ENCODE results near the gene CLDN6.

The CLDN6 gene

DNA sequence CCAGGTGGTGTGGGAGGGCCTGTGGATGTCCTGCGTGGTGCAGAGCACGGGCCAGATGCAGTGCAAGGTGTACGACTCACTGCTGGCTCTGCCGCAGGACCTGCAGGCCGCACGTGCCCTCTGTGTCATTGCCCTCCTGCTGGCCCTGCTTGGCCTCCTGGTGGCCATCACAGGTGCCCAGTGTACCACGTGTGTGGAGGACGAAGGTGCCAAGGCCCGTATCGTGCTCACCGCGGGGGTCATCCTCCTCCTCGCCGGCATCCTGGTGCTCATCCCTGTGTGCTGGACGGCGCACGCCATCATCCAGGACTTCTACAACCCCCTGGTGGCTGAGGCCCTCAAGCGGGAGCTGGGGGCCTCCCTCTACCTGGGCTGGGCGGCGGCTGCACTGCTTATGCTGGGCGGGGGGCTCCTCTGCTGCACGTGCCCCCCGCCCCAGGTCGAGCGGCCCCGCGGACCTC is 4.5 kb downstream of the CLDN6 start:
- no peak for DNase-seq (ENCODE audit: low read depth in 2 of 2)

DNA sequence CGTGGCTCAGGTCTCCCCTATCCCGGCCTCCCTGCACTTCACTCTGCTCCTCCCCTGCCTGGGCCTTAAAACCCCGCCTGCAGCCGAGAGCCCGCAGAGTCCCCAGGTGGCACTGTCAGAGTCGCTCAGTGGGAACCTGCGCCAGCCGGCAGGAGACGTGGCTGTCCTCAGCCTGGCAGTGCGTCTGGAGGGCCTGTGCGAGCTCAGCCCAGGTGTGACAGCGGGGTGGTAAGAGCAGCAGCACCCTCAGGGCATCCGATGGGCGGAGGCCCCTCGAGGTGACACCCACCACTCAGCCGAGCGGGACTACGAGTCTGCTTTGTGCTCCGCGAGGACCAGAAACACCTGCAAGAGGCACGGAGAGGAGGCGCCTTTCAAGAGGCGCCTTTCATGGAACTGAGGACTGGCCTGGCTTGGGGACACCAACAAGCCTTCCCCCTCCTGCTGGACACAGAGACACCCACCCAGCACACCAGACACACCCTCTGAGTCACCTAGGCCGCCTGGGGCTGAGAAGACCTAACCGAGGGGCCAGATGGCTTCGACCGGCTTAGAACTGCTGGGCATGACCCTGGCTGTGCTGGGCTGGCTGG is 5.1 kb downstream of the CLDN6 start, which contains the start of gene CLDN9:
CLDN9 (plus strand) TSS at position 96 of the 593 bp plus-strand sequence; CDS start at position 536, 440 bp downstream.
- no peak for DNase-seq (ENCODE audit: low read depth in 2 of 2)

DNA sequence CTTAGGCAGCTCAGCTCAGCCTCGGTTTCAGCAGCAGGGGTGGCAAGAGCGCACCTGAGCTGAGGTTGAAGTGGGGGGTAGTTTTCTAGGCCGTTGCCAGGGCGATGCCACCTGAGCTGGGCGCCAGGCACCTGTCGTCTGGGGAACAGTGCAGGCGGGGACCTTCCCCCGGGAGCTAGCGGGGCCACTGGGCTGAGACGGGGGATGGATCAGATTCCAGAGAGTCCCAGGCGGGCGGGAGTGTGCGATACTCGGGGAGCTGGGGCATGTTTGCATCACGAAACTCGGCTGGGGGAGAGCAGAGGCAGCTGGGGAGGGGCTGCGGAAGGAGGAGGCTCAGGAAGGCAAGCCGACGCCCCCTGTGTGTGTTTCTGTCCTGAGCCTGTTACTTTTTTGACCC is 5.7 kb downstream of the CLDN6 start:
- DNase-seq (ENCODE audit: low read depth in 2 of 2) = no peak

DNA sequence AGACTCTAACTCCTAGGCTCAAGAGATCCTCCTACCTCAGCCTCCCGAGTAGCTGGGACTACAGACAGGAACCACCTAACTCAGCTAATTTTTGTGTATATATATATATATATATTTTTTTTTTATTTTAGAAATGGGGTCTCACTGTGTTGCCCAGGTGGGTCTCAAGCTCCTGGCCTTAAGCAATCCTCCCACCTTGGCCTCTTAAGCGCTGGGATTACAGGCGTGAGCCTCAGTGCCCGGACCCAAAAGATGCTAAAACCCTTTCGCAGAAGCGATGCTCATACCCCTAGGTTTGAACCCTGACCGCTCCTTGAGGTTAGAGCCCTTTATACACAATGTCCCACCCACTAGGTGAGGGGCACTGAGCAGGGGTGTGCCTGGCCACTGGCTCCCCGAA is 7.5 kb downstream of the CLDN6 start:
- no peak for DNase-seq (ENCODE audit: low read depth in 2 of 2)

DNA sequence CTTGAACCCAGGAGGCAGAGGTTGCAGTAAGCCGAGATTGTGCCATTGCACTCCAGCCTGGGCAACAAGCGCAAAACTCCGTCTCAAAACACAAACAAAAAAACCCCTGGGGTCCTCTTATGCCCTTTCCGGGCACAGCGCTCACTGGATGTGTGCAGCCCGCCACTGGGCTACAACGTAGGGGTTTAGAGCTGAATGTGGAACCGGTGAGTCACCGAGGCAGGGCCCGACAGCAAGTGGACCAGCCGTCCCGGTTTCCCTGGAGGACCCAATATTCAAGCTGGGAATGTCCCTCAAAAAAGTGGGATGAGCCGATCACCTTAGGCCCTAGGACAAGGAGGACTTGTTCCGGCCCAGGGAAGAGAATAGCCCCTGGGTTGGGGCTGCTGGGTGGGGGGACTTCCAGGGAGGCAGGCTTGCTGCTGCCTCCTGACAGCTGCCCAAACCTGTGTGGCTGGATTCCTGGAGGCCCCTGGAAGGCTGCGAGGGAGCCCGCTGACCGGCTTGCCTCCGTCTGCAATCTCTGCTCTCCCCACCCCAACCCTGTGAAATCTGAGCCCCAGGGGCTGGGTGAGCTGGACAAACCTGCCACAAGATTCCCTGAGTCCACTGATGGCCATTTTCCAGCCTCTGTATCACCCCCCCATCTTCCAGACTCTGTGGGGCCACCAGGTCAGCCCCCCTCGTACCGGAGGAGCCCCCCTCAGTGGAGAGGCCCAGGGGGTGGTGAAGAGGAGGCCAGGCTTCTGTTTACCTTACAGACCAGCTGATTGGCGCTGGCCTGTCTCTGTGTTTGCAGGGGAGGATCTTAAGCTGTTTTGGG is 8.2 kb downstream of the CLDN6 start:
- DNase-seq (ENCODE audit: low read depth in 2 of 2) = no peak

DNA sequence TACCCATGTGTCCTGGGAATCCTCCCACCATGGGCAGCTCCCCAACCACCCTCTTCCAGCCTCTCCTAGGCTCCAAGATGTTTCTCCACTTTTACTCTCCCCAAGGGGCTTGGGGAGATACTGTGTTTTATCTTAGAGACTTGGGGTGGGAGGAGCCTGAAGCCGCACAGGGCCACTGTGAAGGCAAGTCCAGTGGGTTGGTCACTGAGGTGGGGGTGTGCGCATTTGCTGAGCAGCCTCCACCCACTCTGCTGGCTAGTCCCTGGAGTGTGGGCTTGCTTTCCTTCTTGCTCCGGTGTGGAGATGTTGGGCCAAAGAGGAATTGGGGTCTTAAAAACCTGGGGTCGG is 9.3 kb downstream of the CLDN6 start:
- DNase-seq (ENCODE audit: low read depth in 2 of 2) = no peak

DNA sequence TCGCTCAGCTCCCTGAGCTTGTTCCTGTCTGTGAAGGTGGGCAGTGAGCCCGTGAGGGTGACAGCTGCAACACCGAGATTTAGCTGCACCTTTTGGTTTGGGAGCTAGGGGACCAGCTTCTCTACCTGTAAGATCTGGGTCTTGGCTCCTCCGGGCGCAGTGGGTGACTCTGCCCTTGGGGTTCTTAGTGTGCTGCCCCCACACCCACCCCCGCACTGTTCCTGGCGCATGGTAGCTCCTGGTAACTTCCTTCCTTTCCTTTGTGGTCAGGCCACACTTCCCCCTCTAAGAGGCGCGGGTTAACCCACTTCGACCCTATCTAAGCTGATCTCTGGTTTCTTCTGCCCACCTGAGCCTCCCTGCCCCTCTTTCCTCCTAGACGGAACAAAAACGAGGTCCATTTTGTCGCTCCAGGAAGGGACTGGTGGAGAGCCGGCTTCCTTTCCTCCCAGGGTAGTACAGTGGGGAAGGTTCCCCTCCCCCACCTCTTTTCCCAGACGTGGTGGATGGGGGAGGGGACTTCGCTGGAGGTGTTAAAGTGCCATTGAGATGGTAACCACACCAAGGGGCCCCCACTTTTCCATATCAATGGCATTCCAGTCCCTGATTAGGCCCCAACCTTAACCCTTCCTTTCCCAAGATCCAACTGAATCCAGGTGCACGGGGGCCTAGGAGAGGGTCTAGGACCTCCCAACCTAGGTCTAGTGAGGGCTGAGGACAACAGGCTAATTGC is 9.9 kb downstream of the CLDN6 start:
- no peak for DNase-seq (ENCODE audit: low read depth in 2 of 2)

DNA sequence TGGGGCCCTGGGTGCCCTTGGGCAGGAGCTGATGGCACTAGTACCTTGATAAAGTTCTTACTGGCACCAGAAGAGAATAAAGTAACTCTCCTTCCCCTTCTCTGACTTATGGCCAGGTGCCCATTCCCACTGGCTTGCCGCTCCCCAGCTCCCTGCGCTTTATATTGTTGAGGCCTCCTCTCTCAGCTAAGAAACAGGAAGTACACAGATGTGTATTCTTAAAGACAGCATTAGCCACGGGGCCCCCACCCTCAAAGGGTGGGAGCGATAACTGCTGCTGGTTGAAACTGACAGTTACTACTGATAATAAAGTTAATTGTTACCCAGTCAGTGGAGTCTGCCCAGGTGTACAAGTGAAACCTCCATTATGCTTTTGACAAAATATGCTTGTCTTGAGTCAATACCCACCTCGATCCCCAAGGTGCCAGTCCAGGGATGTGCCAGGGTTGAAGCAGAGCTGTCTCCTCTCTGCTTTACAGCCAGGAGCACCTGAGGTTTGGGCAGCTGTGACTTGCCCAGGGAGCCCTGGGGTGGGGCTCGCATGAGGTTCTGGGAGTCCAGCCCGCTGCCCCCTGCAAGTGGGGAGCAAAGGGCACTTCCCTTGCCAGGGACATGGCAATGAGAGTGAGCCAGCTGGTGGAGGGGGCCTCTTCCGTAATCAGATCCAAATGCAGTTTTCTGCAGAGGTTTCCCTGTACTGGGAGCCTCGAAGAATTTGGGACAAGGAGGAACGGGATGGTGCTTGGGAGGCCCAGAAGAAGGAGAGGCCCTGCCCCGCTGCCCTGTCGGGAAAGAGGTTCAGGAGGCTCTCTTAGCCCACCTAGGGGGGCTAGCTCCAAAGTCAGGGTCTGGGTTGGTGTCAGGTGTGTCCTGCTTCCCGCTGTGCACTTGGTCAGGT is 10.7 kb downstream of the CLDN6 start:
- no peak for DNase-seq (ENCODE audit: low read depth in 2 of 2)

DNA sequence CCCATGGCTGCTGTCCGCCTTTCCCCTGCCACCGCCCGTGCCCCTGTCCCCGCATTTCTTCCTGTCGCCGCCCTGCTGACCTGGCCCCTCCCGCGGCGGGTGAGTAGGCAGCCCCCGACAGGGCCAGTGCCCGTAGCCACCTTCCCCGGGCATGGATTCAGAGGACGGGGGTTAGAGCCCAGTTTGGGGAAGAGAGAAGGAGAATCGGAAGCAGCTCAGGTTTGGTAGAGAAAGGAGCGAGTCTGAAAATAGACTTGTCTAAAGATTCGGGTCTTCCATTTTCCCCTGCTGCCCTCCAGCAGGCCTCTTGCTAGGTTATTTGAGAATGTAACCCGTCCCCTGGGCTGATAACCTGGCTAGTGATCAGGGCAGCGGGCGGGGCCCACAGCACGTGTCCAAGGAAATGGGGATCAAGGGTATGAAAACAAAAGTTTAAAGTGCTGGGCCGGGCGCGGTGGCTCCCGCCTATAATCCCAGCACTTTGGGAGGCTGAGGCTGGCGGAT is 13.2 kb downstream of the CLDN6 start:
- DNase-seq (ENCODE audit: low read depth in 2 of 2) = no peak

DNA sequence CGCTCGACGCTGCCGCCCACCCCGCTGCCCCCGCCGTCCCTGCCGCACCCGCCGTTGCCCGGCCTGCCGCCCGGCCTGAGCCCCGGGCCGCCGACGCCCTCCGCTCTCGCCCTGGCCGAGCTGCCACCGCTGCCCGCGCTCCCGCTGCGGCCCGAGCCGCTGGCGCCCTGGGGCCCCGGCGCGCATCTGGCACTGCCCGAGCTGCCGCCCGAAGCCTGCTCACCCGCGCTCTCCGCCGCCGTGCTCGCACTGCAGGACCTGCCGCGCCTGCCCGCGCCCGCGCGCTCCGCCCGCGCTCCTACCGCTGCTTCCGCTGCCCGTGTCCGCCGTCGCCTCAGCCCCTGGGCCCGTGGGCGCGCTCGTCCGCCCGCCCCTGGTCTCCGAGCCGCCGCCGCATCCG is 13.7 kb downstream of the CLDN6 start:
- no peak for DNase-seq (ENCODE audit: low read depth in 2 of 2)

DNA sequence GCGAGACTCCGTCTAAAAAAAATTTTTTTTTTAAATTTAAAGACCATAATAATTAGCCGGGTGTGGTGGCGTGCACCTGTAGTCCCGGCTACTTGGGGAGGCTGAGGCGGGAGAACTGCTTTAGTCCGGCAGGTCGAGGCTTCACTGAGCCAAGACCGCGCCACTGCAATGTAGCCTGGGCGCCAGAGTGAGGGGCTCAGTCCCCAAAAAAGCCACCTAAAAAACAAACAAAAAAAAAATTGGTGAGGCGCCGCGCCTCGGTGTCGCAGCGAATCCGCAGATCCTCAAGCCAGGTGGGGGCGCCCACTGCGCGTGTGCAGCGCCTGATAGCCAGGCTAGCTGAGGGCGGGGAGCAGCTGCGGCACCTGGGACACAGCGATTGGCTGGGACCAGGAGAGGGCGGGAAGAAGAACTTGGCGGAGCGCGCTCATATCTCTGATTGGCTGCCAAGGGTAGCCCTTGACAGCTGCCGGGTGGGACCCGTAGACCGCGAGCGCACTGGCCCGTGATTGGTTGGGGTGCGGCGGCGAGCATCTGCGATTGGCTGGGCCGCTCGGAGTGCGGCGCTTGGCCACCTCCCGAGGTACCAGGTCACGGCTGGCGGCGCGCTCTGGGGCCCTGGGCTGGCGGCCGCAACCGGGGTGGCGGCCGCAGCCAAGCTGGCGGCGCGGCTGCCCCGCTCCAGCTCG is 14.3 kb downstream of the CLDN6 start:
- DNase-seq (ENCODE audit: low read depth in 2 of 2) = peak; percentile 95 to 96

DNA sequence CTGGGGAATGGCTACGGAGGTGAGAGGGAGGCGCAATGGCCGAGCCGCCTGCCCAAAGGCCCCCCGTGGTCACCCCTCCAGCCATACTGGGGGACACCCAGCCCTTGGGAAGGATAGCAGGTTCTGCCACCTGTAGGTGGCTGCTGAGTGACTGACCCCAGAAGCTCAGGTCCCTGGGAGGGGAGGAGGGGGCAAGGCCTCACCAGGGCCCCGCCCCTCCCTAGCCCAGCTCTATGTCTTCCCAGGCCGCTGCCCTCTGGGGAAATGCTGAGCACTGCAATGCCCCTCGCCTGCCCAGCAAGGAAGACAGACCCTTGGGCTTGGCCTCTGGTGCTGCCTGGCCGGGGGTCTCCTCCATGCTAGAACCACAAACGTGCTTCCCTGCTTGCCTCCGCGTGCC is 16.7 kb downstream of the CLDN6 start:
- no peak for DNase-seq (ENCODE audit: low read depth in 2 of 2)

DNA sequence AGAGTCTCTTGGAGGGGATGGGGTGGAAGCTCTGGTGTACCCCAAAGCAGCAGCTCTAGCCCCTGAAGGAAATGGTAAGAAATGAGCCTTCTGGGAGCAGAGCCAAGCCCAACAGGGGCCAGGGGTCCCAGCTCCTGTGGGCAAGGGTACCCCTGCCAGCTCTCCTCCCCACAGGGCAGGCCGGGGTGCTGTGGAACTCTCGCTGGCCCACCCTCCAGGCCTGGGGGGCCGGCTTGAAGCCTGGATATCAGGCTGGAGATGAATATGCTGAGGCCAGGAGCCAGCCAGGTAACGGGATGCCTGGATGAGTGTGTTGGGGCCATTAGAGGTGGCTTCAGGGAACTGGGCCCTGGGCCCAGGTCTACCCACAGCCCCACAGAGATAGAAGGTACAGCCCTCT is 17.4 kb downstream of the CLDN6 start:
- no peak for DNase-seq (ENCODE audit: low read depth in 2 of 2)

DNA sequence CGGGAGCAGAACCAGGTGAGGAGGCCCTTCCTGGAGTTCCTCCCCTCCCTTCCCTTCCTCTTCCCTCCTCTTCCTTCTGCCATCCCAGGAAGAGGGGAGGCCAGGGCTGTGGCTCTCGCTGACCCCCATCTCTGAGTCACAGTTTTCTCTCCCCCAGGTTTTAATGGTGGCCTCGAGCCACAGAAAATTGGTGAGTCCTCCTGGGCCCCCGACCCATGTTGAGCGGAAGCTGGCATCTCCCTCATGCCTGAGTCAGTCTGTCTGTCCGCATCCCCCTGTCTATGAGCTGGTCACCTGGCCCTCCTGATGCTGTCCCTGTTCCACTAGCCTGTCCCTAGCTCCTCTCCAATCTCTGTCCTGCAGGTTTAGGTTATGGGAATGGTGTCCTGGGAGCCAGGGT is 18.1 kb downstream of the CLDN6 start:
- no peak for DNase-seq (ENCODE audit: low read depth in 2 of 2)

DNA sequence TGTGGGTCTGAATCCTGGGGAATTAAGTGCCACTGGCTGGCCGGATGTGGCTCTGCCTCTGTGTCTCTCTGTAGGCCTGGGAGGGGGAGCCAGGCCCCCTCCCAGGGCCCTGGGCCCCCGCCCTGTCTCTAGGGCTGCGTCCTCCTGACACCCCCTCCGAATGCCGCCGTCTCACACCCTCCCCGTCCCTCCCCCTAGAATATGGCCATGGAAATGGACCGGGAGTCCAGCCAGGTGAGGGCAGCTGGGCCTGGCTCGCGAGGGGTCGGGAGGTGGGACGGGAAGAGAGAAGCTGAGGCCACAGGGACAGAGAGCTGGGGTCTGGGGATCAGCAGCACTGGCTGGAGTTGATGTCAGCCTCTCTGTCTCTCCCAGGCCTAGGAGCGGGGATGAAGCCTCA is 21.7 kb downstream of the CLDN6 start:
- DNase-seq (ENCODE audit: low read depth in 2 of 2) = no peak

DNA sequence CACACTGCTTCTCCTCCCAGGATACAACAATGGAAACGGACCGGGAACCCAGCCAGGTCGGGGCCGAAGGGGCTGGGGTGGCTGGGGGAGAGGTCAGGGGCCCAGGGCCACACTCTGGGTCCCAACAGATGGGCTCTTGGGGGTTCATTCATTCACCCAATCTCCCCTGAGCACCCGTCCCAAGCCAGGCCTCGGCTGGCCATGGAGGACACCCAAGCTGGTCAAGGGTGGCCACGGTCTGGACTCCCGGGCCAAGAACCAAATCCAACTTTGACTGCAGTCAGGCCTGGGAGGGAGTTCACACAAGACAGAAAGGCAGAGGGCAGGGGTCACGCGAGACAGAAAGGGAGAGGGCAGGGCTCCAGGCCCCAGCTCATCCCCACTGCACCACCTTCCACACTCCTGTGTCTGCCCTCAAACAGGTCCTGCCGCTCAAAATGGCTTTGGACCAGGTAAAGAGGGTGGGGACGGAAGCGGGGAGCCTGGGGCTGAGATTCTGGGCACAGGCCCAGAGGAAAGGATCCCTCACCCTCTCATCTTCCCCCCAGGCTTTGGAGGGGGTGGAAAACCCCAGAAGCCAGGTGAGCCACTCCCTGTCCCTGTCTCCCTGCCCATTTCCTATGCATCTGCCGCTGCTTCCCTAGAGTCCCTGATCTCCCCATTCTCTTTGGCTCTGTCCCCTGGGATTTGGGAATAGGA is 25.5 kb downstream of the CLDN6 start:
- no peak for DNase-seq (ENCODE audit: low read depth in 2 of 2)

DNA sequence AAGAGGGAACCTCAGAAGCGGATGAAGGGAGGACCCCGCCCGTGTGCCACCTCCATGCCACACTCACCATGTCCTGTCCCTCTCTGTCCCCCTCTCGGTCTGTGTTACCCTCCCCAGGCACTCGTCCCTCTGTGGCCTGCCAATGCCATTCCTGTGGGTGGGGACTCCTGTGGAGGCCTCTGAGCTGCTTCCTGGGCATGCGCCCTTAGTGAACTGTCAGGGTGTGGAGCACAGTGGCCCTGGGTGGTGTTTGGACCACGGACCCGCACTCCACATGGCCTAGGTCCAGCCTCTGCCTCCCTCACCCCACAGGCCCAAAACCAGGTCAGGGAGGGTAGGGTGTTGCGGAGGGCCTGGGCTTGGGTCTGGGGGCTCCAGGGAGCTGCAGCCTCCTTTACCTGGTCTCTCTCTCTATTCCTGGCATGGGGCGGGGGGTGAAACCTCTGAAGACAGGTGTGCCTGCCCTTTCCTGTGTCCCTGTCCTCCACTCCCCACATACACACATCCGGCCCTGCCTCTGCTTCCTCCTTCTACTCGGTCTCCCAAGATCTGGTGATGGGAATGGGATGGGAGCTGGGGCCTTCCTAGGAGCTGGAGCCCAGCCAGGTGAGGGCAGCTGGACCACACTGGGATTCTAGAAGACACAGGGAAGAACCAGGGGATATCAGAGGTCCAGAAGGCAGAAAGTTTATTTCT is 26.3 kb downstream of the CLDN6 start:
- DNase-seq (ENCODE audit: low read depth in 2 of 2) = no peak

DNA sequence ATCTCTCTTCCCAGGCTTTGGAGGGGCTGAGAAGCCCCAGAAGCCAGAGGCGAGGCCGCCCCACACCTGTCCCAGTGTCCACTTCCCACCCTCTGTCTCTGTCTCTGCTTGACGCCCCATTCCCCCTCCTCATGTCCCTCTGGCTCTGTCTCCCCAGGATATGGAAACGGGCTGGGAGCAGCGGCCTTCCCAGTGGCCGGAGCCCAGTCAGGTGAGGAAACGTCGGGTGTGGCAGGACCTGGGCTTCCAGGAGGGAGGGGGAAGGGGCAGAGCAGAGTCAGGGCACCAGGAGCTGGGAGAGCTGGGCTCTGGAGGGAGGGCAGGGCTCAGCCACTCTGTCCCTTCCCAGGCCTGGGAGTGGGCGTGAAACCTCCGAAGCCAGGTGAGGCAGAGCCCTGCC is 27.1 kb downstream of the CLDN6 start:
- no peak for DNase-seq (ENCODE audit: low read depth in 2 of 2)

DNA sequence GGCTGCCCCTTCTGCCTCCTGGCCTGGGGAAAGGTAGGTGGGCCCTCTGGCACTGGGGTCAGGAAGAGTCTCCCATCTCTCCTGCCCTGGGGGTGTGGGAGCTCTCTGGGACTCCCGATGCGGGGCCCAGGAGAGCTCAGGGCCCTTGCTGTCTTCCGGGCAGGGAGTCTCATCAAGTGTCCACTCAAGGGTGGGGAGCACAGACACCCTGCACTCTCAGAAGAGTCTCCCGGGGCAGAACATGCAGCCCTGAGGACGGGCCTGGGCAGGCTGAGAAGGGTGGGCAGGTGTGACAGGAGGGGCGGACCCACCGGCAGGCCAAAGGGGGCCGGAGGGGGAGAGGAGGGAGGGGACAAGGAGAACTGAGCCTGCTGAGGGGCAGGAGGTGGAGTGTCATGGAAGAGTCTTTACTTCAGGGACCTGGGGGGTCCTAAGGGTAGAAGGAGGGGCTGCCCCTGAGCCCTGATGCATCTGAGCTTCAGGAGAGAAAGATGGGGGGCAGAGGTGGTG is 29.3 kb downstream of the CLDN6 start:
- no peak for DNase-seq (ENCODE audit: low read depth in 2 of 2)

DNA sequence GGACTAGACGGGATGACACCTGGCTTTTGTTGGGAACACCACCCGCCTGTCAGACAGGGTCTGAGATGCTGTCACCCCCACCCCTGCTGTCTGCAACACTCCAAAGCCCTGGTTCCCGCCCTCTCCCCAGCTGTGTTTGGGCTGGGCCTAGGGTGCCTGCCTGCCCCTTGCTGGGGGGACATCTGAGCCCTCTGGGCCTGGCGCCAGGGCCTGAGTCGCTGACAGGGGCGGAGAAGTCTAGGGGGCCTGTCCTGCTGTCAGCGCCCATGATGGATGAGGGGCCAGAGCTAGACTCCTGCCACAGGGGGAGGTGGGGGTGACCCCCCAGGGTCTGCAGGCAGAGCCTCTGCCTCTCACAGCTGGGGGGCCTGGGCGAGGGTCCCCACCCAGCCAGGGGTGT is 30.1 kb downstream of the CLDN6 start:
- no peak for DNase-seq (ENCODE audit: low read depth in 2 of 2)
